ENCODE results near the gene EML4. TPM values are rescaled to one million over a fixed set of nuclear protein-coding genes. Genes with fewer than 3 reads are reported as not detected.

Gene EML4
- total and polyA plus RNA-seq, 2 donors (not counting 1 experiment from before 2014, with no cell fraction given): 49.4 to 134 TPM

DNA sequence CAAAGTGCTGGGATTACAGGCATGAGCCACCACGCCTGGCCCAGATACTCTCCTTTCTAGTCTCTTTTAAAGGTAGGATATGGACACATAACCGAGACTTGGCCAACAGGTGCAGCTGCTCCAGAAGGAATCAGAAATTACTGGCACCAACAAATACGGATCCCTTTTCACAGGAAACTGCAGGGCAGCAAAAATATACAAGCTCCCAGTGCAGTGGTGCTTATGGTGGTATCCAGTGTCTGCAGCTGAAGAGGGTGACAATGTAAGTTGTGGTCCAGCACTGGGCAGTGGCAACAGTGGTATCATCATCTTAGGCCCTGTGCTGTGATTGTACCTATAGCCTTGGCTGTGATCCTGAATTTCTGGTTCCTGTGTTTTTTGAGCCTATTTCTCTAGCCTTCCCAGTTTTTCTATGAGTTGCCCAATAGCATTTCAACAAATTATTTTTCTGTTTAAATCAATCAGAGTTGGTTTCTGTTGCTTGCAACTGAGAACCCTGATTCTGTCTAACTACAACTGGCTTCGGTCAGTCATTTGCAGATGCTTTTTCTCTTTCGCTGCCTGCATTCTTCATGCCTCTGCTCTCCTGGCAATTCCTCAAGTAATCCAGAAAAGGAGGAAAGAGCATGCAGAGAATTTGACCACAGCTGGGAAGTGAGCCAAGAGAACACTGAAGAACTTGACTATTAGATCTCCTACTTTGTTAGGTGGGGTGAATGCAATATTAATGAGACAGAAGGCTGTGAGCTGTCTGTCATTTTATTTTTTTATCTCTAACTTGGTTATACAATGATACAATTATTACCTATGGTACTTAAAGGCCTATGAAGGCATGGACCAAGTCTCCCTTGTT is 30.8 kb upstream of the EML4 start:
- H3K9me3 Mint-ChIP-seq (ENCODE audit: insufficient read depth): no peaks in the 10 kb centered on the region
- ChIA-PET POLR2A (interaction anchor here (0.6 kb wide), 1 partner anchor 36 kb away, joined by 4 read pairs; no protein-coding TSS in a partner anchor), CTCF (interaction anchor here (1.1 to 1.3 kb wide), 5 partner anchors 9 to 42 kb away, joined by 3 to 5 read pairs (median 4); no protein-coding TSS in a partner anchor)
- ATAC-seq (ENCODE audit: low read depth): no peak
- H3K9me3 ChIP-seq (ENCODE audit: control extremely low read depth in 1 of 3, control insufficient read depth in 2 of 3, insufficient read depth in 1 of 3, low read length in 2 of 3): no peaks in the 10 kb centered on the region
- H2AFZ ChIP-seq (ENCODE audit: insufficient read depth, low read depth, low read length, poor library complexity, severe bottlenecking): no peak overlapping the region
- no peak for DNase-seq
- H3K9ac ChIP-seq (ENCODE audit: low read length): no peak overlapping the region
- no peaks in the 10 kb centered on the region for H3K27me3 Mint-ChIP-seq
- H3K4me3 ChIP-seq (ENCODE audit: control extremely low read depth in 1 of 5, extremely low read depth in 1 of 5, insufficient read depth in 1 of 5, low read depth in 2 of 5, low read length in 4 of 5): no peak overlapping the region
- TF ChIP-seq, protein P1, sequence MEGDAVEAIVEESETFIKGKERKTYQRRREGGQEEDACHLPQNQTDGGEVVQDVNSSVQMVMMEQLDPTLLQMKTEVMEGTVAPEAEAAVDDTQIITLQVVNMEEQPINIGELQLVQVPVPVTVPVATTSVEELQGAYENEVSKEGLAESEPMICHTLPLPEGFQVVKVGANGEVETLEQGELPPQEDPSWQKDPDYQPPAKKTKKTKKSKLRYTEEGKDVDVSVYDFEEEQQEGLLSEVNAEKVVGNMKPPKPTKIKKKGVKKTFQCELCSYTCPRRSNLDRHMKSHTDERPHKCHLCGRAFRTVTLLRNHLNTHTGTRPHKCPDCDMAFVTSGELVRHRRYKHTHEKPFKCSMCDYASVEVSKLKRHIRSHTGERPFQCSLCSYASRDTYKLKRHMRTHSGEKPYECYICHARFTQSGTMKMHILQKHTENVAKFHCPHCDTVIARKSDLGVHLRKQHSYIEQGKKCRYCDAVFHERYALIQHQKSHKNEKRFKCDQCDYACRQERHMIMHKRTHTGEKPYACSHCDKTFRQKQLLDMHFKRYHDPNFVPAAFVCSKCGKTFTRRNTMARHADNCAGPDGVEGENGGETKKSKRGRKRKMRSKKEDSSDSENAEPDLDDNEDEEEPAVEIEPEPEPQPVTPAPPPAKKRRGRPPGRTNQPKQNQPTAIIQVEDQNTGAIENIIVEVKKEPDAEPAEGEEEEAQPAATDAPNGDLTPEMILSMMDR (IDR thresholded peaks at IDR 0.05): no peak
- no peak for TF ChIP-seq EZH2 (IDR thresholded peaks at IDR 0.05; ENCODE audit: borderline replicate concordance, insufficient read depth, low read depth, low read length, poor library complexity, severe bottlenecking)
- no peak overlapping the region for H3K27ac Mint-ChIP-seq
- peaks cover 11% of the 10 kb centered on the region for H3K79me2 ChIP-seq (ENCODE audit: control insufficient read depth, insufficient read depth, low read length)
- H3K4me2 ChIP-seq (replicated peaks; ENCODE audit: low read depth, low read length, poor library complexity, severe bottlenecking): no peak overlapping the region
- H3K4me3 Mint-ChIP-seq: no peak overlapping the region
- peaks cover 38 to 49% of the 10 kb centered on the region in 2 donors for H3K4me1 ChIP-seq (ENCODE audit: control insufficient read depth in 2 of 2, insufficient read depth in 2 of 2, low read length in 2 of 2)
- 100% methylated on average over 5 of the region's 5 CpGs for WGBS (ENCODE audit: insufficient coverage)
- peaks cover 51% of the 10 kb centered on the region for H3K4me1 Mint-ChIP-seq
- intact Hi-C loops (cut with micrococcal nuclease): no loop called here
- peaks cover 0 to 5% of the 10 kb centered on the region in 2 experiments for H3K36me3 ChIP-seq (replicated peaks in 1 of 2; ENCODE audit: control extremely low read depth in 1 of 2, control insufficient read depth in 1 of 2, extremely low read depth in 1 of 2, insufficient read depth in 2 of 2, low read length in 1 of 2)
- H4K20me1 ChIP-seq (ENCODE audit: control insufficient read depth, insufficient read depth, low read length, poor library complexity, severe bottlenecking): no peaks in the 10 kb centered on the region
- H3K27ac ChIP-seq (ENCODE audit: low read length in 2 of 2): no peak overlapping the region
- no peaks in the 10 kb centered on the region for H3K27me3 ChIP-seq (replicated peaks in 1 of 4; ENCODE audit: control extremely low read depth in 1 of 4, control insufficient read depth in 3 of 4, insufficient read depth in 4 of 4, low read length in 3 of 4)

DNA sequence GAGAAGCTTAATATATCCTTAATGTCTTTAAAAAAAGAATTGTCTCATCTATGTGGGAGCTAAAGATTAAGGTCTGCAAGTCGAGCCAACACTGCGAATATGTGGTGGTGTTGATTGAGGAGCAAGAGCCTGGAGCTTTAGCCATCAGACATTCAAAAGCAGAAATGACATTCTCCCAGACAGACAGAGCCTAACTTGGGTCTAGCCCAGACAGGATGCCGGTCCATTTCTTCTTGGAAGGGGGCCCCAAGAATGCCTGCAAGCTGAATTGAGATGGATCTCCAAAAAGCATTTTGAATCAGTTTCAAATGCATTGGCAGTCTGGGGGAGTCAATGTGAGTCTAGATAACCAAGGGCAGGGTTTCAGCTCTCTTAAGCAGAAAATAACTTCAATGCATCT is 30.1 kb upstream of the EML4 start:
- no peak overlapping the region for H3K4me3 ChIP-seq (ENCODE audit: control extremely low read depth in 1 of 5, extremely low read depth in 1 of 5, insufficient read depth in 1 of 5, low read depth in 2 of 5, low read length in 4 of 5)
- Mint-ChIP-seq H3K4me3 (no peak overlapping the region), H3K9me3 (ENCODE audit: insufficient read depth) (no peaks in the 10 kb centered on the region), H3K4me1 (peaks cover 49% of the 10 kb centered on the region), H3K27me3 (no peaks in the 10 kb centered on the region), H3K27ac (no peak overlapping the region)
- POLR2A ChIA-PET: no interaction called here
- H3K79me2 ChIP-seq (ENCODE audit: control insufficient read depth, insufficient read depth, low read length): peaks cover 9% of the 10 kb centered on the region
- ATAC-seq (ENCODE audit: low read depth): no peak
- no peak overlapping the region for H3K27ac ChIP-seq (ENCODE audit: low read length in 2 of 2)
- H3K9me3 ChIP-seq (ENCODE audit: control extremely low read depth in 1 of 3, control insufficient read depth in 2 of 3, insufficient read depth in 1 of 3, low read length in 2 of 3): no peaks in the 10 kb centered on the region
- no peaks in the 10 kb centered on the region for H4K20me1 ChIP-seq (ENCODE audit: control insufficient read depth, insufficient read depth, low read length, poor library complexity, severe bottlenecking)
- H3K36me3 ChIP-seq (replicated peaks in 1 of 2; ENCODE audit: control extremely low read depth in 1 of 2, control insufficient read depth in 1 of 2, extremely low read depth in 1 of 2, insufficient read depth in 2 of 2, low read length in 1 of 2): peaks cover 0 to 5% of the 10 kb centered on the region in 2 experiments
- CTCF ChIA-PET: interaction anchor here (1.1 to 1.3 kb wide), 5 partner anchors 10 to 43 kb away, joined by 3 to 5 read pairs (median 4); no protein-coding TSS in a partner anchor
- 93% methylated on average over 3 of the region's 3 CpGs for WGBS (ENCODE audit: insufficient coverage)
- intact Hi-C loops (cut with micrococcal nuclease): no loop called here
- DNase-seq: no peak
- H3K27me3 ChIP-seq (replicated peaks in 1 of 4; ENCODE audit: control extremely low read depth in 1 of 4, control insufficient read depth in 3 of 4, insufficient read depth in 4 of 4, low read length in 3 of 4): no peaks in the 10 kb centered on the region
- H2AFZ ChIP-seq (ENCODE audit: insufficient read depth, low read depth, low read length, poor library complexity, severe bottlenecking): no peak overlapping the region
- no peak overlapping the region for H3K9ac ChIP-seq (ENCODE audit: low read length)
- no peak overlapping the region for H3K4me2 ChIP-seq (replicated peaks; ENCODE audit: low read depth, low read length, poor library complexity, severe bottlenecking)
- TF ChIP-seq EZH2 (IDR thresholded peaks at IDR 0.05; ENCODE audit: borderline replicate concordance, insufficient read depth, low read depth, low read length, poor library complexity, severe bottlenecking): no peak
- TF ChIP-seq, protein P1 (IDR thresholded peaks at IDR 0.05): no peak
- peaks cover 33 to 44% of the 10 kb centered on the region in 2 donors for H3K4me1 ChIP-seq (ENCODE audit: control insufficient read depth in 2 of 2, insufficient read depth in 2 of 2, low read length in 2 of 2)
